GM23248 (cell line): ENCODE data around the gene HOXC10.

Experiments used
- EZH2 ChIP-seq: fragments of 200-600 bp; sonication (generic); IDR thresholded peaks from 2 replicates; pipeline ENCODE4 v1.6.1; 2018; ENCODE audit warnings: antibody characterized with exemption, mild to moderate bottlenecking; ENCODE audit not compliant: insufficient read depth, poor library complexity, severe bottlenecking
- EZH2phosphoT487 ChIP-seq: fragments of 200-600 bp; sonication (generic); IDR thresholded peaks from 2 replicates; pipeline ENCODE4 v1.6.1; 2018; ENCODE audit warnings: antibody characterized with exemption, moderate library complexity, mild to moderate bottlenecking, low read depth; ENCODE audit not compliant: insufficient read depth

DNA sequence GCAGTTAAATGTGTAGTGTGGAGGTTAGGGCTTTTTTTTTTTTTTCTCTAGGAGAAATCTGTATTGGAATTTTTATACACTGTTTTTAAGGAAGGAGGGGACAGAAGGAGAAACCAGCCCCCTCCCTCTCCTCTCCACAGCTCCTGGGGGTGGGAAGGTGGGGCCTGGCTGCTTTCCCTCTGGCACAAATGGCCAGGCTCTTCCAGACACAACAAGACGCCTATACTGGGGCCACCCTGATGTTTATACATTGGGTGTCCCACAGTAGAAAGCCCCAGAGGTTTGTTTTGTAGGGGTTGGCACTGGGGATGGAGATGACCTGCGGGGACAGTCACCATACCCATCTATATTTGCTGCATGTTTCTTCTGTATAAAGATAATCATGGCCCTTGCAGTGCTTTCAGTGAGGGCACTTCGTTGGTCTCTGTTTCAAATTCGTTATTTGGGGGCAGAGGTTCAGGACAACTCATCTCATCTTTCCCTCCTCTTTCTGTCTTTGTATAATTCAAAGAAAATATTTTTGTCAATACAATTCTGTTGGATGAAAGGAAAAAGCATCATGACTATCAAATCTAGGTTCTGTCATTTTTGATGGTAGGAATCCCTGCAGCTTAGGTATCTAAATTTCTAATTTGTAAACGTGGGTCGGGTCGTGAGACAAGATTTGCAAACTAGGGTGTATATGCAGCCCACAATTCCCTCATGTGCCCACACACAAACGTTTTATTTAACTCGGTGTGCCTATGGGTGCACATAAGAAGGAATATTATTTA, 7.9 kb upstream of the HOXC10 start:
- TF ChIP-seq EZH2 = no peak
- no peak for TF ChIP-seq EZH2phosphoT487
